H54 (cell line): ENCODE results near the gene HJV.

Experiments used
- DNase-seq: peaks from one replicate; pipeline ENCODE4 v3.0.0; 2011; ENCODE audit warnings: low spot score, mixed read lengths; ENCODE audit not compliant: insufficient read length
- FAIRE-seq: peaks from 3 replicates; lab custom pipeline; 2011; peaks lifted over from hg19 to GRCh38; lab: Jason Lieb, UNC
- POLR2A ChIP-seq: IDR thresholded peaks from 2 replicates; pipeline ENCODE4 v1.6.1; 2011; ENCODE audit warnings: low read depth, mild to moderate bottlenecking, low read length

The HJV gene

DNA sequence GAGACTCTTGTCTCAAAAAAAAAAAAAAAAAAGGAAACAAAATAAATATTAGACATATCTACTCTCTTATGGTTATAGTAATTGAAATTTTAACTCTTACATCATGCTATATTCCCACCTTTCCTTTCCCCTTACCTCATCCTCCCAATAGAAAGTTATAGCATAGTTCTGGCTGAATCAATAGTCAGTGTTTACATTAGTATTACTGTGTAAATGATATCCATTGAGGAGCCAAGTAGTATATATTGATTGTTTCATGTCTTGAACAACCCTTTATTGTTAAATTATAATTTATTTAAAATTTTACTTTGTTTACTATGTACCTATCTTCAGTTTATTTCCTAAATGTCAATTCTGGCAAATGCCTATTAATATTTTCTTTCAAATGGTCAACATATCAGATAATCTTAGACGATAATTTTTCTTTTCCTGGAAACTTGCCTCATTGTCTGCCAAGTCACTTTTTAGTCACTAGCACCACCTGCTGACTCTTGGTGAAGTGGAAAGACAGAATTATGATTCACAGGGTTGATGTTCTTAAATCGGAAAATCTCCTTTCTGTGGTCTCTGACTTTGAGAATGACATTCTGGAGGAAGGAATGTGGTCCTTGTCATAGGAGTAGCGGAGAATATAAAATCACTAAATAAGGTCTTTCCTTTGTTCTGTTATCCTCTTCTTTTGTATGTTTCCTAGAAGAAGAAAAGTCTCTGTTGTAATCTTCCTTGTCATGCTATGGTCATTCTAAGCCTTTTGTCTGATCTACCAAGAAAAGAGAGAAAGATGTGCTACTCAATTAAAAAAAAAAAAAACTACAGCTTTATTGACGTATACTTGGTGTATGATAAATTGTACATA is 8.6 kb downstream of the HJV start:
- FAIRE-seq (peak; percentile 72), DNase-seq (peak; percentile 64)
- no peak for TF ChIP-seq POLR2A

DNA sequence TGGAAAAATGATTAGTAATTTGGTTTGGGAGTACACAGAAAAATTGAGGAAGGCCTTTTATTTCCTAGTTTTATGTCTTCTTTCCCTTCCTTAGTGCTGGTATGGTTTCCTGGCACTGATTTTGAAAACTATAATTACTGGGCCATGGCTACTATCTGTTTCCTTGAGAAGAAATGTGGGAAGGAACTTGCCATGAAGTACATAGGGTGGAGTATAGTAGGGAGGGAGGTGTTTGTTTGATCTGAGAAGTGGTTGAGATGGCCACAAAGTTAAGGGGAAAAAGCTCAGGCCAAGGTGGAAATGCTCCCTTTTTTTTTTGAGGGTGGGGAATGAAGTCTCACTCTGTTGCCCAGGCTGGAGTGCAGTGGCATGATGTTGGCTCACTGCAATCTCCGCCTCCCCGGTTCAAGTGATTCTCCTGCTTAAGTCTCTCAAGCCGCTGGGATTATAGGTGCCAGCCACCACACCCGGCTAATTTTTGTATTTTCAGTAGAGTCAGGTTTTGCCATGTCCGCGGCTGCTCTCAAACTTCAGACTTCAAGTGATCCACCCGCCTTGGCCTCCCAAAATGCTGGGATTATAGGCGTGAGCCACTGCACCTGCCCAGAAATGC is 11.3 kb downstream of the HJV start:
- no peak for TF ChIP-seq POLR2A
- DNase-seq (no peak), FAIRE-seq (no peak)

DNA sequence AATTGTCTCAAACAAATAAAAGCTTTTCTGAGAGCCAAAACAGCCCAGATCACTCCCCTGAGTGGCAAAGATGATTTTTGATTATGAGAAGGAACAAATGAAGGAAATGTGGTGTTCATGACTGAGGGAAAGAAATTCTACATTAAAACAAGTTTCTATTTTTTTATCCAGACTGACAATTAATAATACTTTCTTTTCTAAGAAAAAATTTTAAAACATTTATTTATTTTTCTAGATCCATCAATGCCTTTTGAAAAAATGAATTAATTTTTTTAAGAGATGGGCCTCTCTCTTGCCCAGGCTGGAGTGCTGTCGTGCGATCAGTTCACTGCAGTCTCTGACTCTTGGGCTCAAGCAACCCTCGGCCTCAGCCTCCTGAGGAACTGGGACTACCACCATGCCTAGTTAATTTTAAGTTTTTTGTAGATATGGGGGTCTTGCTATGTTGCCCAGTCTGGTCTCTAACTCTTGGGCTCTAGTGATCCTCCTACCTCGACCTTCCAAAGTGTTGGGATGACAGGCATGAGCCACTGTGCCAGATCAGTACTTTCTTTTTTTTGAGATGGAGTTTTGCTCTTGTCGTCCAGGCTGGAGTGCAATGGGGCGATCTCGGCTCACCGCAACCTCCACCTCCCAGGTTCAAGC is 13.9 kb downstream of the HJV start:
- DNase-seq: no peak
- TF ChIP-seq POLR2A: no peak
- no peak for FAIRE-seq

DNA sequence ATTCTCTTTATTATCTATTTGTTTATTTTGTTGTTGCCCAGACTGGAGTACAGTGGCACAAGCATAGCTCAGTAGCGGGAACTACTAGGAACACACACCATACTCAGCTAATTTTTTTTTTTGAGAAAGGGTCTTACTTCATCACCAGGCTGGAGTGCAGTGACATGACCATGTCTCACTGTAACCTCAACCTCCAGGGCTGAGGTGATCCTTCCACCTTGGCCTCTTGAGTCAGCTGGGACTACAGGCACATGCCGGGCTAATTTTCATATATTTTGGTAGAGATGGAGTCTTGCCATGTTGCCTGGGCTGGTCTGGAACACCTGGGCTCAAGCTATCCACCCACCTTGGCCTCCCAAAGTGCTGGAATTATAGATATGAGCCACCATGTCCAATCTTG is 19.8 kb downstream of the HJV start:
- FAIRE-seq: no peak
- DNase-seq: no peak
- TF ChIP-seq POLR2A: no peak

DNA sequence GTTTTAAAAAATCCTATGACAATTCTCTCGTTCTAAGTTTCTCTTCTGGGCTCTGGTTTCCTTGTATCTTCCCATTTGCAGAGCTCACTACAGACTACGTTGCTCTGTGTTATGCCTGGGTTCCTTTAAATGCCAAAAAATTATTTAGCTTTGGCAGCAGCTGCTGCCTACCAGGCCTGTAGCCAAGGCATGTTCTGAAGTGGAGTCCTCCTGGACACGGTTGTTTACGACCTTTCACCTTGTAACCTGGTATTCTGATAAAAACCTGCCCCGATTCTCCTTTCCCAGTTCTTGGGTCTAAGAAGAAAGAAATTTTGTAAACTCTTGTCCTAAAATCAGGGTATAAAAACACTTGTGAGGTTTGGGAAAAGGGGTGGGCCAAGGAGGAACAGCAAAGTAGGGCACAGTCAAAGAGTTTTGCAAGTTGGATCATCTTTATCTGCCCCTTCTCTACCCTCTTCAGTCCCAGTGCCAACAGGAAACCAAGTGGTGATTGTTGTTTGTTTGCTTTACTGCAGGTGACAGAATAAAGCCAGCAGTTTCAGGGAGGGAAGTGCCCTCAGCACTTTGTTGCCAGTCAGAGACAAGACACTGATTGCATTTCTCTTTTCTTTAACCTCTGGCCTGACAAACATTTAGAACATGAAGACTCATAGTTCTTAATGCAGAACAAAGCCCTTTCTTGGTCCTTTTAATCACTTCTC is 22.1 kb downstream of the HJV start:
- DNase-seq (no peak), FAIRE-seq (no peak)
- TF ChIP-seq POLR2A: no peak

DNA sequence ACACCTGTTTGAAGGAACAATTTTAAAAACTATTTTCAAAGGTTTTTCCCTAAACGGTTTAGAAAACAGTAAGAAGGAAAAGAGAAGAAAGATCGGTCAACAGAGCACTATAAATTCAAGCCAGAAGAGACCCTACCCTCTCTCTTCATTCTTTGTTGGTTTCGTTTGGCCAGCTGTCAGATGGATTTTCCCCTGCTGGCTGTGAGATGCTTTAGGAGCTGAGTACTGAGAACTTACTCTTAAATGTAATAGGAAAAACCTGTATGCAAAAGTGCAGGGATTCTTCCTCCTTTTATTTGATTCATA is 23.9 kb downstream of the HJV start:
- no peak for FAIRE-seq
- TF ChIP-seq POLR2A: no peak
- no peak for DNase-seq

DNA sequence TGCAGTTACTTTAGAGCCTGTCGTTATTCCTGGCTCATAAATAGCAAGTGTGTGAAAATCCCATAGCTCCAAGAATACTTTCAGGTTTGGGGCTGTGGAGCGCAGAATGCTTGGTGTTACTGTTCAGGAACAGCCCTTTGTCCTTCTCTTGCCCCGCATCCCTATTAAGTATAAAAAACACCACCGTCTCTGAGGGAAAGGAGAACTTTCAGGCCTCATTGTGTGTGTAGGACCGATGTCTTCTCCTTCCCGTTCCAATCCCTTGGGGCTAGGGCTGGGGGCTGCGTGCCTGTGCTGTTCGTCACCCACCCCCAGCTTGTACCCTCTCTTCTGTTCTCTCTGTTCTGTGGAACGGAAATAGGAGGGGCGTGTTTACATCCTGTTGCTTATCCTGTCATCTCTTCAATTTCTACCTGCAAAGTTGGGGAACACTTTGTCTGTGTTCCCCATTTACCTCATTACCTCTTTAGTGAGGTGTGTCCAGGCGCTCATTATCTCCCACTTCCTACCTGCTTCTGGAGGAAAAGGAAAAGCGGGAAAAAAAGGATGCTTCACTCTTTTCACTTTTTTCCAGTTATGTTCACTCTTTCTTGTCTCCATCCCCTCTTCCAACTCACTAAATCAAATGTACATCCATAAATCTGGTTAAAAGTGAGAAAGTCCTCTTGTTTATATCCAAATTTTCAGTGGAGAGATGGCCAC is 24.4 kb downstream of the HJV start:
- no peak for FAIRE-seq
- no peak for TF ChIP-seq POLR2A
- no peak for DNase-seq

DNA sequence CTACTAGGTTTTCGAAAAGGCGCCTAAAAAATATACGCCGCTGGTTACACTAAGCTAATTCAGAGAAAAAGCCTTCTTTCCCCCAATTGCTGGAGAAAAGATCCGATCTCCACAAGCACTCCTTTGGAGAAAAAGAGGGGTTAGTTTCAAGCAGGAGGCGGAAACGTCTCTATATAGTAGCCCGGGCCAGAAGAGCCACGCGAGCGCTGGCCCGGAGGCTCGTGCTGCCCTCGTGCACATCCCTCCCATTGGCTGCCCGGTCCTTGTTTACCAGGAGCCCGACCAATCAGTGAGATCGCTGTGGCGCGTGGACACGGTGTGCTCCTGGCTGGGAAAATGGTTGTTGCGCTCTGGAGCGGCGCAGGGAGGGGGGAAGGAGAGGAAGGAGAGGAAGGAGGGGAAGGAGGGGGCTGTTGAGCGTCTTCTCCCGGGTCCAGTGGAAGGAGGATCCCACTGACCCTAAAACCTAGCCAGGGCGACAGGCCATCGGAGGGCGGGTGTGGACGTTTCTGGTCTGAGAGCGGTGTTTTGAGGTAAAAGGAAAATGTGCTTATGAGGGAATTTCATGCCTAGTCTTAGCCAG is 25.0 kb downstream of the HJV start, which contains the start of gene TXNIP:
Gene TXNIP (minus strand): TSS at position 147 of the 583 bp plus-strand sequence. CDS start 313 bp downstream, outside the sequence.
- no peak for FAIRE-seq
- peak; percentile 48; the same call in 1 of the 2 replicates for TF ChIP-seq POLR2A
- peak; percentile 97 for DNase-seq

DNA sequence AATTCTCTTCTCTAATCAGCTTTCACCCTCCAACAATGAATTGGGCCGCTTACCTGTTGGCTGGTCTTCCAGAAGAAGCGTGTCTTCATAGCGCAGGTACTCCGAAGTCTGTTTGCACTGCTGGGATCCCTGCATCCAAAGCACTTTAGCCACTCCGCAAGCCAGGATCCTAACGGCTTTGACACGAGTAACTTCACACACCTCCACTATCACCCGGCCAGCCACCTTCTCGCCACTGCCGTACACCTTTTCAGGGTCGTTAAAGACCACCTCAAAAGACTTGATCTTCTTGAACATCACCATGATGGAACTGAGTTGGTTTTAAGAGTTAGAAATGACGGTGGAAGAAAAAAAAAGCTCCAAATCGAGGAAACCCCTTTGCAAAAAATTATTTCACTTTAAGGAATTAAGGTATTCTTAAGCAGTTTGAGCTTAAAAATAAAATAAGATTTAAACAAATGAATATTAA is 25.5 kb downstream of the HJV start:
- TF ChIP-seq POLR2A: no peak
- FAIRE-seq (no peak), DNase-seq (no peak)

DNA sequence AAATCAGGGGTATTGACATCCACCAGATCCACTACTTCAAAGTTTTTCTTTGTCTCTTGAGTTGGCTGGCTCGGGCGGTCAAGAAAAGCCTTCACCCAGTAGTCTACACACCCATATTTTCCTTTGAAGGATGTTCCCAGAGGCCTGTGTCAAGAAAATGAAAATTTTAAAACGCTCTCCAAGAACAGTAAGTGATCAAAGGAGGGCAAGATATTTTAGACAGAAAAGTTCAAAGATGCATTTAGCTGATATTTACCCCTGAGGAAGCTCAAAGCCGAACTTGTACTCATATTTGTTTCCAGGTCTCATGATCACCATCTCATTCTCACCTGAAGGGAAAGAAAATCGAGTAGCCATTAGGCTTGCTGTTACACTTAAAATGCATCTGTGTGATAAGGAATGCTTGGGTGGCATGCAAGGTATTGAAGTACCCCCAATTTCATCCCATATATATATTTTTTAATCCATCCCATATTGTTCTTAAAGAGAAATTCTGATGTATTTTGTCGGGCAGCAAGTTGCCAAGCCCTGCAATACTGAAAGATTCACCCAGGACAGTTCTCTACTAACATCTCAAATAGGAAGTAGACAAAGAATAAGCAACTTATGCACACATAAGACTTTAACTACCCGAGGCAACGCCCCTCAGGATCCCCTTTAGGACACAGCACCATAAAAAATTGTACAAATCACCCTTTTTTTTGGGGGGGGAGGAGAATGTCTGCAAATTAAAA is 26.2 kb downstream of the HJV start:
- FAIRE-seq (no peak), DNase-seq (no peak)
- TF ChIP-seq POLR2A: no peak

DNA sequence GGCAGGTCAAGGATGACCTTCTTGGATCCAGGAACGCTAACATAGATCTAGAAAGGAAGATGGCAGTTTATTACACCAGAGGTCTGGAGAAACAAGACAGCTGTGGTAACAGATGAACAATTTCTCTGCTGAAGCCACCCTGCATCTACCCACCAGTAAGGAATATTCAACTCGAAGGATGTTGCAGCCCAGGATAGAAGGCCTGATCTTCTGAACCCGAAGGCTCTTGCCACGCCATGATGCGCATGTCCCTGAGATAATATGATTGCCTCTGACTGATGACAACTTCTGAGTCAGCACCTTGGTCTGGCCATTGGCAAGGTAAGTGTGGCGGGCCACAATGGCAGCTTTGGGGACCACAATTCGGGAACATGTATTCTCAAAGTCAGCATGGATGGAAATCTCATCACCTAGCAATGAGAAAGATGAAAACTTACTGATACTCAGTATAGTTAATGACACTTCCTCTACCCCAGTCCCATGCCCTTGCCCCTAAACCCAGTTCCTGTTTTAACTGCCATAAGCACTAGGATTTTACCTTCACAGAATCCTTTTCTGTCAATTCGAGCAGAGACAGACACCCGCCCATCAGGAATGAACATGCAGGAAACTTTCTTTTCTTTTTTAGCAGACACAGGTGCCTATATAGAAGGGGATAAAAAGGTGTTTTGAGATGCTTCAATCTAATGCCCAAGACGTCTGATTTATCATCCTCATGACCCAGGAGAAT is 27.0 kb downstream of the HJV start:
- no peak for TF ChIP-seq POLR2A
- FAIRE-seq: no peak
- no peak for DNase-seq
